HCEC 1CT (cell line): ENCODE measurements around the gene SEMA6B.
"Not testable (repeated sequence)": the region's sequence is repeated elsewhere in the genome, so short reads cannot be mapped to it uniquely, and the experiment has no call there.

Source experiments
- DNase-seq: peaks from one replicate; pipeline ENCODE4 v3.0.0-alpha.2; 2017

Gene SEMA6B

DNA sequence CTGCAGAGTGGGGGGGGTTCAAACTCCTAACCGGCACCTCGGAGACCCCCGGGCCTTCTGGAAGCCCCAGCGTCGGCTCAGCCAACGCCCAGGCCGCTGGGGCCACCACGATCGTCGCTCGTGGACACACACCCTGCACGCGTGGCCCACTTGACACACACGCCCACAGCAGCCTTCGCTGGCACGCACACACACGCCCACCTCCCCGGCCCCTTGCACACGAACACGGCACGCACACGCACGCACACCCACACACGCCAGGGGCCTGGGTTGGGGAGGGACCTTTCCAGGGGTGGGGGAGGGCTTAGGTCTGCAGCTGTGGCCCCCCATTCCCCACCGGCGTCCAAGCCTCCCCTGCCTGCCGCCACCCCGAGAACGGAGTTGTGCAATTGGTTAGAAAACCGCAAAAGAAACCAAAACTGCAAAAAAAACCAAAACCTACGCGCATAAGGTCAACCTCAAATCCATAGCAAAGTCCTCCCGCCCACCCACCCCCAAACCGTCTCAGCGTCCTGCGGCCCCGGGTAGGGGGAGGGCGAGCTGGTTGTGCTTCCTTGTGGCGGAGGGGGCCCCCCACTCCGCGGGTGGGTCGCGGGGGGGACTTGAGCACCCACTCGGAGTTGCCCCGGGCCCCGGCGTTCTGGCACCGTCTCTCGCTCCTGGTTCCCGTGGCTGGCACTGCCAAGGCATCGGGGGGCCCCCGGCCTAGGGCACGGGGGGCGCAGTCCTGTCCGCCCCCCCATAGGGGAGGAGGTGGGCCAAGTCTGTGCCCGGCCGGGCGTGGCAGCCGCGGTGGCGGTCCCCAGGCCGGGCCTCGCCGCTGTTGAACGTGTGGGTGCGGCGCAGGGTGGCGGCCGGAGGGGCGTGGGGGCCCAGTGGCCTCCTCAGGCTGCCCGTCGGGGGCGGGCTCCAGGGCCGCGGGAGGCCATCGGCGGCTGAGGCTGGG lies 16.3 kb downstream of the SEMA6B start:
- no peak for DNase-seq

- not testable (repeated sequence) for DNase-seq
These were observed 17.7 kb downstream of the SEMA6B start for GRCh38 chr19:4541806-4542145.

DNA sequence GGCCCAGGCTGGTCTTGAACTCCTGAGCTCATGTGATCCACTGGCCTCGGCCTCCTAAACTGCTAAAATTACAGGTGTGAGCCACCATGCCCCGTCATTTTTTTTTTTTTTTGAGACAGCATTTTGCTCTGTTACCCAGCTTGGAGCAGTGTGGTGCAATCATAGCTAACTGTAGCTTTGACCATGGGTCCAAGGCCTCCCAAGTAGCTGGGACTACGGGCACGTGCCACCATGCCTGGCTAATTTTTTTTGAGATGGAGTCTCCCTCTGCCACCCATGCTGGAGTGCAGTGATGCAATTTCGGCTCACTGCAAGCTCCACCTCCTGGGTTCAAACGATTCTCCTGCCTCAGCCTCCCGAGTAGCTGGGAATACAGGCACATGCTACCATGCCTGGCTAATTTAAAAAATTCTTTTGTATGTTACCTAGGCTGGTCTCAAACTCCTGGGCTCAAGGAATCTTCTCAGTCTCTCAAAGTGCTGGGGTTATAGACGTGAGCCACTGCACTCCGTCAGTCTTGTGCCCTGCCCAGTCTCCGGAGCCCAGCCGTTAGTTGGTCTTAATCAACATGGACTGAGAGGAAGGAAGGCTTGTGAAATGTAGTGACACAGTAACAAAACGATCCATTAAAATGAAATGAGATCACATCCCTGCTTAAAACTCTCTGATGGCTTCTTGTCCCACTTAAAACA lies 18.2 kb downstream of the SEMA6B start:
- DNase-seq: no peak

GRCh38 chr19:4539693-4540581 lies 19.5 kb downstream of the SEMA6B start, which contains the start of gene LRG1:
LRG1 (minus strand) TSS chr19:4540036; CDS start chr19:4540013, 23 bp downstream.
- DNase-seq: no peak

DNA sequence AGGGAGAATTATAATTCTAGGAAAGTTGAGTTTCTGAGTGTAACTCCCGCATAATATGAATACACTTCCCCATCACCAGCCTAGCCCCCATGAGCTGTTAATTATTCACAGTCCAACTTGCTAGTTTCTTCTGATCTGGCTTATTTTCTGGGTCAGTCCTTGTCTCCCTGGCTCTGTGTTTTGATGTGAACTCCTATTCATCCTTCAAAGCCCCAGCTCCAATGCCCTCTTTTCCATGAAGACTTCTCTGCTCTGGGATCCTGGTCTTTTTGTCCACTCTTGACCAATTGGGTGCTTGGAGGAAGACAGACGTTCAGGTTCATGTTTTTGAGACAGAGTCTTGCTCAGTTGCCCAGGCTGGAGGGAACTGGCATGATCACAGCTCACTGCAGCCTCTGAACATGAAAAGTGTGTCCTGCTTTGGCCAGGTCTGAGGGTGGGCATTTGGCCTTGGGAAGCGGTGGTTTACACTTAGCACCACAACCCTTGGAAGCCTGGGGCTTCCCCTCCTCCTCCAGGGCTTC lies 20.3 kb downstream of the SEMA6B start:
- DNase-seq: no peak

- DNase-seq: no peak
These were observed 20.9 kb downstream of the SEMA6B start for GRCh38 chr19:4538601-4538954.

GRCh38 chr19:4537953-4538600 lies 21.4 kb downstream of the SEMA6B start:
- DNase-seq: no peak

DNA sequence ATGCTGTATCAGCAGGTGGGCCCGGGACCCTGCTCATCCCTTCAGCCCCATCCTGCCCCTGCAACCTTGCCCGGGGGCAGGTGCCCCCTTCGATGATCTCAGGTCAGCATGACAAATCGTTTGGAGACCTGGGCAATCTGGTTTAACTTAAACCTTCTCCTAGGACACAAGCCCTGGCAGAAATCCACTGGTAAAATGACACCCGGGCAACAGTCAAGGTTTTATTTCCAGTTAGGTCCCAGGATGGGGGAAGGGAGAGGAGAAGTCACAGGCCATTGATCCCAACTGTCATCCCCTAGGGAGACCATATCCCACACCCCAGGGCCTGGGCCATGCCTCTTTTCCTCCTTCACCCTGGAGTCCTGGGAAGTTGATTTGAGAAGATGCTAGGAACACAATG lies 22.7 kb downstream of the SEMA6B start:
- no peak for DNase-seq

DNA sequence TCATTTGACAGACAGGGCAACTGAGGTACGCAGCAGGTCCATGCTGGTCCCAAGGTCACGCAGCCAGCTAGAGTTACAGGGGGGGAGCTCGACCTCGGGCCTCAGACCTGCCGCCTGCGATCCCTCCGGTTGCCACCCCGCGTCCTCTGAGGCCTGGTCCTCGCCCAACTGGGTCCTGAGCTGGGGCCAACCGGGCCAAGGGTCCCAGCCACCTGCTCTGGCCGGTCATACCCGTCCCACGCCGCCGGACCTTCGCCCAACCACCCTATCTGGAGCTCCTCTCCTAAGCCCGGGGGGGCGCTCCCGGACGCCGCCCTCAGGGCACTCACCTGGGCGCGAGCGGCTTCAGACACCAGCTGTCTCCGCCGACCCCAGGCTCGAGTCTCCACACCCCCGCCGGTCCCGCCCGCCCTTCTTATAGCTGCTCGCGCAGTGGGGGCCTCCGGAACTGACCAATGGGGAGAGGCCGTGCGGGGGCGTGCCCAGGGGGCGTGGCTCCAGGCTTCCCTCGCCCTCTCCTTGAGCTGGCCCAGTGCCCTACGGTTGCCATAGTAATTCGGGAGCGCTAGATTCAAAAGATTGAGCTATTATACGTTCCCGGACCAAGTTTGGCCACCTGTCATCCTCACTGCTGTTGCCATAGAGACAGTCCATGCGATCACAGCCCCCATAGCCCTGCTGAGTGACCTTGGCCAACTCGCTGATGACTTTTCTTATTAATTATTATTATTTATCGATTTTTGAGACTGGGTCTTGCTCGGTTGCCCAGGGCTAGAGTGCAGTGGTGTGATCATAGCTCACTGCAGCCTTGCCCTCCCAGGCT lies 24.4 kb downstream of the SEMA6B start, which contains the start of gene PLIN5:
Gene PLIN5, minus strand, starts transcription at position 389 of the 823 bp plus-strand sequence. CDS start 1,150 bp downstream, outside the sequence.
- DNase-seq: no peak

DNA sequence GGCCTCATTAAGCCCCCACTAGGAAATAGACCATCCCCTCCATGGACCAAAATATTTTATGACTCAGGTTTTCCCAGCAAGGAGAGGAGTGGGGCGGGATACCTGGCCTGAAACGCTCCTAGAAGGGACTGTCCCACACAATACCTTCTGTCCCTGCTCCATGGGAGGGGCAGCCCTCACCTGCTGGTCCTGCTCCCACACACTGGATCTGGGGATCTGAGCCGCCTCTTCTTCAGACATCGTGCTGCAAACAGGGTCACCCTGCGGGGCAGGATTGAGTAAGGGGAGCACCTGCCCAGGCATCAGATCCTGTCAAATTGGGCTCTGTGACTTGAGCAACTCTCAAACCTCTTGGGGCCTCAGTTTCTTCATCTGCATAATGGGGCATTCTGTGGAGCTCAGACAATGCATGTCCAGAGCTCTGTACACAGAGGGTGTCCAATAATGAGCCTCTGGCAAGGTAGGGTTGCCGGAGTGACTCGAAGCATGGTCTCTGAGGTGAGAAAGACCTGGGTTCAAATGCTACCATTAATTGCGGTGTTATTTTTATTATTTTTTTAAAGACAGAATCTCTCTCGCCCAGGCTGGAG lies 25.6 kb downstream of the SEMA6B start:
- no peak for DNase-seq

DNA sequence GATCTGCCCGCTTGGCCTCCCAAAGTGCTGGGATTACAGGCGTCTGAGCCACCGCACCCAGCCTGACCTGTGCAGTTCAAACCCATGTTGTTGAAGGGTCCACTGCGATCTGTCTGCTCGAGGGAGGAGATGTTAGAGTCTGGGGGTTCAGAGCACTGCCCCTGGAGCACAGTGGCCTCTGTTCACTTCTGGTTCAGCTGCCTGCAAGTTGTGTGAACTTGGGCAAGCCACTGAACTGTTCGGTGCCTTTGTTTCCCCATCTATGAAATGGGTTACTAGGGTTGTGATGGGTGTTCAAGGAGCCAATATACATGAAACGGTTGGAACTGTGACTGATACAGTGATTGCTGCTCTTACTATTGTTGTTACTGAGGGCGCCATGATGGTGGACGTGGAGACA lies 26.1 kb downstream of the SEMA6B start:
- no peak for DNase-seq

DNA sequence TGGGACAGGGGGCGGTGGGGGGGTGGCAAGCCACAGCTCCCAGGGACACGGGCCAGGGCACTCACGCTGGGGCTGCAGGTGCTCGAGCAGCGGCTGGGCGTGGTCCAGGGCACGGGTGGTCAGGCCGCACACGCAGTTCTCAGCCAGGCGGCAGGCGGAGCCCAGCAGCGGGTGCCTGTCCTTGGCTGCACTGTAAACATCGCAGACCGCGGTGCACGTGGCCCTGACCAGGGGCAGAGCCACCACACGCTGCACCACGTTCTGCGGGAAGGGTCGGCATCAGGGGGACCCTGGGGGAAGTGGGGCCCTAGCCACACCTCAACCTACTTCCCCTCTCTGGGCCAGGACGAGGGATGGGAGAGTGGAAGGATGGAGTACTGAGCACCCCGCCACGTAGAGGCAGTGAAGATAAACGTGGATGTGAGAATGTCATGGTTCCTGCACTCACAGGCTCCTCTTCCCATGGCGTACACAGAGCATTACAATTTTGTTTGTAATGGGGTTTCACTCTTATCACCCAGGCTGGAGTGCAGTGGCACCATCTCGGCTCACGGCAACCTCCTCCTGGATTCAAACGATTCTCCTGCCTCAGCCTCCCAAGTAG lies 27.8 kb downstream of the SEMA6B start:
- DNase-seq: no peak

GRCh38 chr19:4529924-4530522 lies 29.5 kb downstream of the SEMA6B start:
- DNase-seq: no peak

- no peak for DNase-seq
These were observed 30.6 kb downstream of the SEMA6B start for GRCh38 chr19:4528843-4529242.

- not testable (repeated sequence) for DNase-seq
These were observed 32.1 kb downstream of the SEMA6B start for GRCh38 chr19:4527377-4527776.

GRCh38 chr19:4525563-4526002 lies 33.9 kb downstream of the SEMA6B start:
- no peak for DNase-seq

DNA sequence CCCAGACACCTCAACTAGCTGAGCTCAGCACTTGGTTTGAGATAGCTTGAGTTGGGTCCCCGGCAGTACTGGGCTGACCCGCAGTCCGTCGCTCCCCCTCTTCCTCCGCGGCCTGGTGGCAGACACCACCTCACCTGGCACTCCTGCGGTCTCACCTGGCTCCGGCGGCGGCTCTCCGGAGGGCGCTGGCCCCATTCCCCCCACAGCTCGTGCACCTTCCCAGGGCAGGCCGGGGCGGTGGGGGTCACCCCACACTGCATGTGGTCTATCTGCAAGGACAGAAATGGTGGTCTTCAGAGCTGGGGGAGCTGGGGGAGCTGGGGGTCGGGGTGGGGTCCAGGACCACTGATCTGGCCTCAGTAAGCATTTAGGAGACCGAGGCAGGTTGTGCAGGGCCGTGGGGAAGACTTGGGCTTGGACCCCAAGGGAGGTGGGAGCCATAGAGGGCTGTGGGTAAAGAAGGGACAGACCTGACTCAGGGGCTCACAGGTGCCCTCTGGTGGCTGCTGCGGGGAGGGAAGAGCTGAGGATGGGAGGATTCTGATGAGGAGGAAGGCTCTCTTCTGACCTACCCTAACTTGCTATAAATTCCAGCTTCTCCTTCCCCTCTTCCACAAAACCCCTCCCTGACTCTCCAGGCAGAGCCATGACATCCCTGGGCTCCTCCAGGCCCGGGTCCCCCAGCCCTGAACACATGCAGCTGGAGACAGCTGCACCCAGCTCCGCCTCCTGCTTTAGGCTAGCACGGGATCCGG lies 34.5 kb downstream of the SEMA6B start:
- no peak for DNase-seq

DNA sequence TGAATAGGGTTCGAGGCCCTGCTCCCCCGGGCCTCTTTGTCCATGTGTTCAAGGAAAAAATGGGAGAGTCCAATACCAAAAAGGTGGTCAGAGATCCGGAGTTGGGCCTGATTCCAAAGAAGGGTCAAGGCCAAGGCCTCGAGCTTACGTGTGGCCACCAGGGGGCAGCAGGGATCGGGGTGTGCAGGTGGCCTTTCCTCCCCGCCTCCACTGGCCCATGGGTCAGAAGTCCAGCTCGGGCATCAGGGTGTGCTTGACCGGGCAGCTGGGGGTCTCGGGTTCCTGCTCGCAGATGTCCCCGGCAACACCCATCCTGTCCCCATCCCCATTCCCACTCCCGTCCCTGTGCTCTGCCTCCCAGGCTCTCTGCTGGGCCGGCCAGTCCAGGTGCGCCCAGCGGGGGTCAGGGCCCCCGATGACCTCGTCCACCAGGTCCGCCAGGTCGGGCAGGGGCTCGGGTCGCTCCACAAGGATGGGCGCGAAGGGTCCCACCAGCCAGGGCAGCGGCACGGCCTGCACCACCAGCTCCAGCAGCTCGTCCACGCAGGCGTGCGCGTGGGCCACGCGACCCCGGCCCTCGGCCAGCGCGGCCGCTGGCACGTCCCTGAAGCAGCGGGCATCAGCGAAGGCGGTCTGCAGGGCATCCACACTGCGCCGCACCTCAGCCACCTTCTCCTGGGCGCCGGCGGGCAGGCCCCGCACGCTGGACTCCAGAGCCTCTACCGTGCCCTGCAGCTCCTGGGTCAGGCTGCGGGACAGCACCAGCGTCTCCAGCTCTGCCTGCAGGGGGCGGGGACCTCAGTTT lies 36.0 kb downstream of the SEMA6B start:
- peak; percentile 41 for DNase-seq
